HG02884 (cell line): Measurements from ENCODE around the gene NDC1.
"Not testable (repeated sequence)": the region's sequence is repeated elsewhere in the genome, so short reads cannot be mapped to it uniquely, and the experiment has no call there.

Experiments
- ATAC-seq: cut with Tn5 transposase; IDR thresholded peaks from one replicate; pipeline ENCODE4 v1.9.1; 2021; ENCODE audit warnings: mild to moderate bottlenecking, moderate library complexity; ENCODE audit not compliant: unreplicated experiment

The NDC1 gene

GRCh38 chr1:53837924-53838653 is at the start of gene NDC1:
NDC1 (minus strand) TSS chr1:53838296; CDS start chr1:53838261, 35 bp downstream.
- peak; percentile 85 for ATAC-seq

- ATAC-seq: not testable (repeated sequence)
Measured at GRCh38 chr1:53883600-53883999, 45.5 kb upstream of the NDC1 start.

GRCh38 chr1:53881853-53882252 is 43.8 kb upstream of the NDC1 start:
- ATAC-seq: not testable (repeated sequence)

GRCh38 chr1:53878492-53879105 is 40.5 kb upstream of the NDC1 start:
- ATAC-seq: no peak

- not testable (repeated sequence) for ATAC-seq
Measured at GRCh38 chr1:53875150-53875549, 37.1 kb upstream of the NDC1 start.

GRCh38 chr1:53871773-53872484 is 33.8 kb upstream of the NDC1 start:
- no peak for ATAC-seq

GRCh38 chr1:53871221-53871620 is 33.1 kb upstream of the NDC1 start:
- no peak for ATAC-seq

GRCh38 chr1:53869454-53870117 is 31.5 kb upstream of the NDC1 start:
- ATAC-seq: no peak

GRCh38 chr1:53868565-53868964 is 30.5 kb upstream of the NDC1 start:
- ATAC-seq: no peak

- ATAC-seq: no peak
Measured at GRCh38 chr1:53862507-53862906, 24.4 kb upstream of the NDC1 start.

GRCh38 chr1:53860967-53861411 is 22.9 kb upstream of the NDC1 start:
- no peak for ATAC-seq

- ATAC-seq: no peak
Measured at GRCh38 chr1:53851571-53852285, 13.6 kb upstream of the NDC1 start.

- no peak for ATAC-seq
Measured at GRCh38 chr1:53850082-53850673, 12.1 kb upstream of the NDC1 start.

- ATAC-seq: no peak
Measured at GRCh38 chr1:53847980-53848379, 9.9 kb upstream of the NDC1 start.

GRCh38 chr1:53842347-53842746 is 4.3 kb upstream of the NDC1 start:
- no peak for ATAC-seq

GRCh38 chr1:53838654-53838974 is 518 bp upstream of the NDC1 start:
- no peak for ATAC-seq

GRCh38 chr1:53837646-53837923 is 511 bp downstream of the NDC1 start:
- ATAC-seq: no peak

GRCh38 chr1:53835491-53835890 is 2.6 kb downstream of the NDC1 start:
- ATAC-seq: no peak

GRCh38 chr1:53834776-53835175 is 3.3 kb downstream of the NDC1 start:
- ATAC-seq: no peak

- ATAC-seq: no peak
Measured at GRCh38 chr1:53833393-53833792, 4.7 kb downstream of the NDC1 start.

- no peak for ATAC-seq
Measured at GRCh38 chr1:53826367-53826766, 11.7 kb downstream of the NDC1 start.
